ENCODE data around the gene CD70. TPM values are rescaled to one million over a fixed set of nuclear protein-coding genes. Genes with fewer than 3 reads are reported as not detected.

The CD70 gene
- total and polyA plus RNA-seq, 2 of the 8 experiments (the other 6 are each of a cell fraction or from before 2014, with no cell fraction given) = 1.3 to 12.0 TPM

DNA sequence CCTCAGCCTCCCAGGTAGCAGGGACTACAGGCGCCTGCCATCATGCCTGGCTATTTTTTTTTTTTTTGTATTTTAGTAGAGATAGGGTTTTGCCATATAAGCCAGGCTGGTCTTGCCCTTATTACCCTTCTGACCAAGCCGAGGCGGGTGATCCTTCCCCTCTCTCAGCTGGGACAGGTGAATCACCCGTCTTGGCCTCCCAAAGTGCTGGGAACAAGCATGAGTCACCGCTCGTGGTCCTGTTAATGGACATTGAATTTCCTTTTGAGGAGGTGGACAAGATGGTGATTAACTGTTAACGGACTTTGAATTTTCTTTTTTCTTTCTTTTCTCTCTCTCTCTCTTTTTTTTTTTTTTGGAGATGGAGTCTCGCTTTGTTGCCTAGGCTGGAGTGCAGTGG, 10.6 kb downstream of the CD70 start:
- H3K4ac ChIP-seq (replicated peaks; ENCODE audit: insufficient read length, low read depth, low read length) = no peak overlapping the region
- no peak overlapping the region for H2BK20ac ChIP-seq (ENCODE audit: low read length)
- no peak overlapping the region for H3K9ac ChIP-seq (replicated peaks in 1 of 4; ENCODE audit: extremely low read depth in 1 of 4, low read depth in 3 of 4, low read length in 3 of 4)
- H3K23me2 ChIP-seq (ENCODE audit: low read depth, low read length) = peaks cover 2% of the 10 kb centered on the region; the same call in 1 of the 2 replicates
- H2BK5ac ChIP-seq (ENCODE audit: low read depth, low read length) = no peak overlapping the region
- CTCF ChIA-PET (ENCODE audit: partially characterized antibody) = no interaction called here
- FAIRE-seq = no peak
- H3K56ac ChIP-seq (replicated peaks; ENCODE audit: insufficient read length, low read depth, low read length) = no peak overlapping the region
- H3K4me1 ChIP-seq (replicated peaks in 1 of 4; ENCODE audit: control insufficient read depth in 3 of 4, insufficient read depth in 4 of 4, low read length in 3 of 4) = peaks cover 0 to 1% (median 0%) of the 10 kb centered on the region in 4 experiments; a peak in 2 of 7 replicates
- no peaks in the 10 kb centered on the region for H3K79me1 ChIP-seq (ENCODE audit: low read depth, low read length)
- no peak overlapping the region for H3K14ac ChIP-seq (ENCODE audit: insufficient read length)
- H3K23ac ChIP-seq (ENCODE audit: insufficient read length) = no peak overlapping the region
- H3K27ac ChIP-seq (ENCODE audit: low read depth, low read length) = no peak overlapping the region
- H4K8ac ChIP-seq (ENCODE audit: extremely low read depth, insufficient read depth, low read length) = no peak overlapping the region; the same call in 1 of the 2 replicates
- no peak overlapping the region for H4K5ac ChIP-seq (ENCODE audit: insufficient read length, low read depth, low read length)
- no peak overlapping the region for H2BK15ac ChIP-seq (ENCODE audit: low read length)
- no peak overlapping the region for H3K4me3 ChIP-seq (ENCODE audit: extremely low read depth in 1 of 4, insufficient read depth in 2 of 4, low read depth in 3 of 4, low read length in 4 of 4)
- H3K9me3 ChIP-seq (ENCODE audit: insufficient read depth in 2 of 2, low read depth in 1 of 2, low read length in 1 of 2) = peaks cover 7 to 12% of the 10 kb centered on the region in 2 experiments
- no peaks in the 10 kb centered on the region for H3K79me2 ChIP-seq (ENCODE audit: control insufficient read depth in 1 of 2, insufficient read depth in 2 of 2, low read length in 2 of 2)
- no peak overlapping the region for H3K18ac ChIP-seq (ENCODE audit: extremely low read depth, low read length)
- no peak overlapping the region for H2AK5ac ChIP-seq (ENCODE audit: low read depth, low read length)
- WGBS, 2 experiments (ENCODE audit: extremely low coverage in 1 of 2, insufficient coverage in 1 of 2, insufficient read length in 1 of 2, insufficient replicate concordance in 2 of 2, low coverage in 1 of 2, low lambda C conversion rate in 2 of 2, missing lambda C conversion rate in 1 of 2) = 84% methylated on average over 7 of the region's 8 CpGs; no CpG with 5 or more reads in 1 of the 2 experiments
- no peak overlapping the region for H2BK120ac ChIP-seq (replicated peaks; ENCODE audit: low read depth, low read length)
- H2BK12ac ChIP-seq (ENCODE audit: low read depth, low read length) = no peak overlapping the region; the same call in 1 of the 2 replicates
- no peak overlapping the region for H4K91ac ChIP-seq (replicated peaks; ENCODE audit: insufficient read length, low read length)
- H4K20me1 ChIP-seq (replicated peaks in 1 of 2; ENCODE audit: control insufficient read depth in 1 of 2, insufficient read depth in 2 of 2, low read length in 2 of 2) = no peaks in the 10 kb centered on the region
- 0 out of 7 replicates have a peak, but pooled peaks cover 0 to under 1% (median 0%) of the 10 kb centered on the region in 4 experiments for H3K27me3 ChIP-seq (replicated peaks in 1 of 4; ENCODE audit: control insufficient read depth in 3 of 4, extremely low read depth in 1 of 4, insufficient read depth in 3 of 4, low read length in 3 of 4)
- no peak overlapping the region for H3K4me2 ChIP-seq (ENCODE audit: insufficient read depth in 1 of 2, low read depth in 2 of 2, low read length in 2 of 2)
- POLR2A ChIA-PET (ENCODE audit: partially characterized antibody) = interaction anchor here (1.1 kb wide), 1 partner anchor 9 kb away, joined by 3 read pairs; no protein-coding TSS in a partner anchor
- DNase-seq (ENCODE audit: low read depth in 1 of 2, low spot score in 2 of 2) = no peak
- H3K36me3 ChIP-seq (ENCODE audit: control insufficient read depth in 2 of 4, insufficient read depth in 4 of 4, low read length in 3 of 4) = no peaks in the 10 kb centered on the region
- no peak overlapping the region for H2AFZ ChIP-seq (ENCODE audit: low read length)
